ENCODE data around the gene TMEM181. TPM values are rescaled to one million over a fixed set of nuclear protein-coding genes. Genes with fewer than 3 reads are reported as not detected.

TMEM181 gene
- total and polyA plus RNA-seq, 2 of the 13 experiments (the other 11 are each of a cell fraction or from before 2014, with no cell fraction given) = 59.1 to 108 TPM

- TF ChIP-seq ATAD3A (CRISPR knock-in tag; IDR thresholded peaks at IDR 0.05) (no peak), DMAP1 (CRISPR knock-in tag; IDR thresholded peaks at IDR 0.05) (peak; percentile 44; the same call in 1 of the 2 replicates), CHD2 (IDR thresholded peaks at IDR 0.05; ENCODE audit: low read depth, low read length) (no peak), ZBTB43 (CRISPR knock-in tag; conservative IDR thresholded peaks at IDR 0.05) (peak; percentile 29; the same call in 1 of the 2 replicates), SRF (IDR thresholded peaks at IDR 0.05; ENCODE audit: low read depth, low read length) (0 out of 2 replicates have a peak, but pooled peaks have one; percentile 40), ZBED4 (CRISPR knock-in tag; IDR thresholded peaks at IDR 0.05; ENCODE audit: borderline replicate concordance) (peak; percentile 9), TGIF2 (CRISPR knock-in tag; IDR thresholded peaks at IDR 0.05) (no peak), MXD3 (CRISPR knock-in tag; IDR thresholded peaks at IDR 0.05) (no peak; the same call in none of the 2 replicates), ZBTB7B (CRISPR knock-in tag; IDR thresholded peaks at IDR 0.05) (peak; percentile 25; the same call in 1 of the 2 replicates), NFRKB (IDR thresholded peaks at IDR 0.05) (no peak), ZBTB37 (CRISPR knock-in tag; IDR thresholded peaks at IDR 0.05) (no peak), ZNF674 (CRISPR knock-in tag; IDR thresholded peaks at IDR 0.05; ENCODE audit: low read depth) (no peak; the same call in 1 of the 2 replicates), PRMT3 (CRISPR knock-in tag; IDR thresholded peaks at IDR 0.05; ENCODE audit: borderline replicate concordance, low read depth) (peak; percentile 98), ELF4 (CRISPR knock-in tag; IDR thresholded peaks at IDR 0.05; ENCODE audit: borderline replicate concordance) (0 out of 2 replicates have a peak, but pooled peaks have one; percentile 69), AKNA (CRISPR knock-in tag; IDR thresholded peaks at IDR 0.05; ENCODE audit: borderline replicate concordance) (no peak), DNMT1 (CRISPR knock-in tag; IDR thresholded peaks at IDR 0.05) (no peak; the same call in 1 of the 2 replicates)
Measured at GRCh38 chr6:158559895-158560835, at the start of gene TMEM181 (continued).

All from HepG2 (cell line).